Midbrain (tissue), 1 donor: Measurements from ENCODE around the gene HDHD2.
A peak's percentile ranks its signal among the peaks of the same experiment; 100 is the strongest.
"Not testable (repeated sequence)": the region's sequence is repeated elsewhere in the genome, so short reads cannot be mapped to it uniquely, and the experiment has no call there.

Source experiments
- DNase-seq: peaks from one replicate; lab custom pipeline; 2025; lab: John Stamatoyannopoulos, UW

The HDHD2 gene

GRCh38 chr18:47150029-47150823 lies at the start of gene HDHD2:
Gene HDHD2, minus strand, starts transcription at chr18:47150500. Its CDS starts 14,061 bp downstream, at chr18:47136439.
- peak; percentile 88 for DNase-seq

- not testable (repeated sequence) for DNase-seq
Observed at GRCh38 chr18:47195961-47196360, 45.7 kb upstream of the HDHD2 start.

- DNase-seq, result no peak
Observed at GRCh38 chr18:47191961-47192360, 41.7 kb upstream of the HDHD2 start.

GRCh38 chr18:47187721-47188120 lies 37.4 kb upstream of the HDHD2 start:
- no peak for DNase-seq

GRCh38 chr18:47184419-47185050 lies 34.2 kb upstream of the HDHD2 start:
- DNase-seq, result no peak

GRCh38 chr18:47182156-47182555 lies 31.9 kb upstream of the HDHD2 start:
- not testable (repeated sequence) for DNase-seq

GRCh38 chr18:47180765-47181164 lies 30.5 kb upstream of the HDHD2 start:
- no peak for DNase-seq

GRCh38 chr18:47179520-47179919 lies 29.2 kb upstream of the HDHD2 start:
- DNase-seq, result no peak

GRCh38 chr18:47175898-47176575 lies 25.7 kb upstream of the HDHD2 start, which contains the start of gene IER3IP1:
Gene IER3IP1, minus strand, starts transcription at chr18:47176364. Its CDS starts 87 bp downstream, at chr18:47176277.
- DNase-seq, result peak; percentile 92

GRCh38 chr18:47175283-47175897 lies 25.1 kb upstream of the HDHD2 start:
- DNase-seq, result no peak

- DNase-seq, result no peak
Observed at GRCh38 chr18:47174545-47175116, 24.3 kb upstream of the HDHD2 start.

- no peak for DNase-seq
Observed at GRCh38 chr18:47172476-47172875, 22.2 kb upstream of the HDHD2 start.

GRCh38 chr18:47168913-47169312 lies 18.6 kb upstream of the HDHD2 start:
- no peak for DNase-seq

- DNase-seq, result no peak
Observed at GRCh38 chr18:47168509-47168908, 18.2 kb upstream of the HDHD2 start.

GRCh38 chr18:47166294-47166693 lies 16.0 kb upstream of the HDHD2 start:
- DNase-seq, result no peak

GRCh38 chr18:47163241-47163640 lies 12.9 kb upstream of the HDHD2 start:
- DNase-seq, result no peak

GRCh38 chr18:47160256-47160655 lies 10.0 kb upstream of the HDHD2 start:
- DNase-seq, result no peak

GRCh38 chr18:47158404-47158803 lies 8.1 kb upstream of the HDHD2 start:
- DNase-seq, result not testable (repeated sequence)

- no peak for DNase-seq
Observed at GRCh38 chr18:47151439-47151838, 1.1 kb upstream of the HDHD2 start.

GRCh38 chr18:47150824-47151366 lies 595 bp upstream of the HDHD2 start:
- DNase-seq, result peak; percentile 28

GRCh38 chr18:47149457-47150028 lies 757 bp downstream of the HDHD2 start:
- DNase-seq, result no peak
